HG02623 (cell line): ENCODE data around the gene ST3GAL3.

Experiments used
- ATAC-seq: cut with Tn5 transposase; IDR thresholded peaks from one replicate; pipeline ENCODE4 v1.9.1; 2021; ENCODE audit warnings: moderate library complexity; ENCODE audit not compliant: unreplicated experiment

The ST3GAL3 gene

DNA sequence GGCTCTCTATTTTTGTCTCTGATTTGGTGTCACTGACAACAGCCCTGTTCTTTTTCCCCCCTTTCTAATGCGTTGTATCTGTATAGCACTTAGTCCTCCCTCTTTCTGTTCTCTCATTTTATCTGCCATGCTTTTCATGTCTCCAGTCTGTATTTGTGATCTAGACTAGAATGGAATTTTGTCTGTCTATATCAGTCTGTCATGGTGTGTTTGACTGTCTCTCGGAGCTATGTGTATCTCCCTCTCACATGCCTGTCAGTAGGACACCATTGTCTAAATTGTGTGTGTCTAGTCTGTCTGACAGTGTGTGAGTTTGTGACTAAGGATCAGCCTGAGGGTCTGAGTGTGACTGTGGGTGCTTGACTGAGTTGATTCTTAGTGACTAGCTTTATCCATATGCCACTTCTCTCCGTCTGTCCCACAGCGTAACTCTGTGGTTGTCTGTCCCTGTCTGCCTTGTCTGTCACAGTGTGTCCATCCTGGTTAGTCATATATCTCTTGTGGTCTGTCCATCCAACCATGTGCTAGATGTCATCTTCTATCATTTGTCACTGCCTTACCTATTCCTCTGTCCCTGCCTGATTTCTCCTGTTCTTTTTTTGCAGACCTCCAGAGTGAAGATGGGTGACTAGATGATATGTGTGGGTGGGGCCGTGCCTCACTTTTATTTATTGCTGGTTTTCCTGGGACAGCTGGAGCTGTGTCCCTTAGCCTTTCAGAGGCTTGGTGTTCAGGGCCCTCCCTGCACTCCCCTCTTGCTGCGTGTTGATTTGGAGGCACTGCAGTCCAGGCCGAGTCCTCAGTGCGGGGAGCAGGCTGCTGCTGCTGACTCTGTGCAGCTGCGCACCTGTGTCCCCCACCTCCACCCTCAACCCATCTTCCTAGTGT is 270.3 kb downstream of the ST3GAL3 start:
- ATAC-seq, result no peak

DNA sequence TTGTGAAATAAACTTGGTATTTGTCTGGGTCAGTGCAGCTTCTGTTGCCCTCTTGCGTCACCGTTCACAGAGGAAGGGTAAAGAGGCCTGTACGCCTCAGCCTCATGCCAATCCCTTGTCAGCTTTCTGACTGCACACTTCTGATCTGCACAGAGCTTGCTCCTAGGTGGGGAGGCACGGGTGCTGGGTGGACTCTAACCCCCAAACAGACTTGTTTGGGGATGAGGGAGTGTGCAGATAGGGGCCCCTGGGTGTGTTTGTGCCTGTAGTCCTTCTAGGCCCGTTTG is 270.9 kb downstream of the ST3GAL3 start:
- ATAC-seq, result no peak

DNA sequence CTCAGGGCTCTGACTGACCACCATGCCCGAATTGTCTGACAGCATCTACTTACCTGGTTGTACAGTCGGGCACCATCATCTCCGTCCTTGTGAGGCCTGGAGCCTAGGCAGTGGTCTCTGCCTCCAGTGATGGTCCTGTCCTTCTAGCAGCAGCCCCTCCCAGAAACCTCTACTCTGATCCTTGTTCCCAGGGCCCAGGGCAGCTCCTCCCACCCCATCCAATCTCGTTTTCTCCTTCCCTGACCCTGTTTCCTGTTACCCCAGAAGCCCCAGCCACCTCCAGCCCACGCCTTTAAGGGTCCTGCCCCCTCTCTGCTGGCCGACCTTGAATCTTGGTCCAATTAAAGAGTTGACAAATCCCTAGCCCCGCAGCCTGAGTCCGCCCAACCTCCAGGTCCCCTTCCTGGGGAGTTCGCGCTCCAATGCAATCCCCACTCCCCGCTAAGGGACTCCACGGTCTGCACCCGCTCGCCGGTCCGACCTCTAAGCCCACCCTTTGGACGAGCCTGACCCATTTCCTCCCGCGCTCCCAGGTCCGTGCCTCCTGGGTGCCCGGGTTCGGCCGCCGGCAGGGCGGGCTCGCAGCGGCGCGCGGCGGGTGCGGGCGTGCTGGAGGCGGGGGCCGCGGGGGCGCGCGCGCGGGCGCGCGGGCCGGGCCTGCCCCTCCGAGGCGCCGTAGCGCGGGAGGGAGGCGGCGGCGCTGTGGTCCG is 271.4 kb downstream of the ST3GAL3 start, which contains the start of gene B4GALT2:
B4GALT2 (plus strand) TSS at position 660 of the 710 bp plus-strand sequence. CDS start 1,951 bp downstream, outside the sequence.
- no peak for ATAC-seq

DNA sequence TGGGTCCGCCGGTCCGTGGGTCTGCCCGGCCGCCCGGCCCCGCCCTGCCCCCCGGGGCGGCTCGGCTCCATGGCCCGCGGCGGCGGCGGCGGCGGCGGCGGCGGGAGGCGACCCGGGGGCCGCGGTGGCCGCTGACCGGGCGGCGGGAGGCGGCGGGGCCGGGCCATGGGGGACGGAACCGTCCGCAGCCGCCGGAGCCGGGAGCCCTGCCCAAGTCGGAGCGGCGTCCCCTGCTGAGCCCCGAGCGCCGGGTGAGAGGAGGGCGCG is 271.9 kb downstream of the ST3GAL3 start:
- no peak for ATAC-seq

DNA sequence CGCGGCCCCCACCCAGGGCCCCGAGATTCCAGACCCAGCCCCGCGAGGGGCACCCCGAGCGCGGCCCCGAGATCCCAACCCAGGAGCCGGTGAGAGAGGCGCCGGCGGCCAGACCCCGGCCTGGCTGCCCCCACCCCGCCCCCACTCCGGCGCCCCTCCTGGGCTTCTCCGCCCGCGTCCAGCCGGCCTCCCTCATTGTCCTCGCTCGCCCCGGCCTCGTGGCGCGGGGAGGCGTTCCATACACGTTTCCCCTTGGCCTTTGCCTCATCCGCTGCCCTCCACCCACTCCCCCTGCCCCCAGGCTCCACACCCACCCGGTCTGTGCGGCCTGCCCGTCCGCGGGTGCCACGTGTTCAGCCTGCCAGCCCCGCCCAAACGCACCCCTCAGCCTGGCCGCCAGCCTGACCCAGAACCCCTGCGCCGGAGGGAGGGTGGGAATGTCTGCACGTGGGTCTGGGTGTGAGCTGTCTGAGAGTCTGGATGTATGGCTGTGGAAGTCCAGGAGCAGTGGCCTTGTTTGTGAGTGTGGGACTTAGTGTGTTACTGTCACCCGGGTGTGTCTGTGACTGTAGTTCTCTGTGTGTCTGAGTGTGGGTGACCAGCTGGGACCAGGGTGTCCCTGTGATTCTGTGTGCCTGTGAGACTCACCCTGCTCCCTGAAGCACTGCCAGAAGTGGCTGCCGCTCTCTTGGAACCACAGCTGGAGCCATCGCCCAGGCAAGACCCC is 272.4 kb downstream of the ST3GAL3 start:
- no peak for ATAC-seq

DNA sequence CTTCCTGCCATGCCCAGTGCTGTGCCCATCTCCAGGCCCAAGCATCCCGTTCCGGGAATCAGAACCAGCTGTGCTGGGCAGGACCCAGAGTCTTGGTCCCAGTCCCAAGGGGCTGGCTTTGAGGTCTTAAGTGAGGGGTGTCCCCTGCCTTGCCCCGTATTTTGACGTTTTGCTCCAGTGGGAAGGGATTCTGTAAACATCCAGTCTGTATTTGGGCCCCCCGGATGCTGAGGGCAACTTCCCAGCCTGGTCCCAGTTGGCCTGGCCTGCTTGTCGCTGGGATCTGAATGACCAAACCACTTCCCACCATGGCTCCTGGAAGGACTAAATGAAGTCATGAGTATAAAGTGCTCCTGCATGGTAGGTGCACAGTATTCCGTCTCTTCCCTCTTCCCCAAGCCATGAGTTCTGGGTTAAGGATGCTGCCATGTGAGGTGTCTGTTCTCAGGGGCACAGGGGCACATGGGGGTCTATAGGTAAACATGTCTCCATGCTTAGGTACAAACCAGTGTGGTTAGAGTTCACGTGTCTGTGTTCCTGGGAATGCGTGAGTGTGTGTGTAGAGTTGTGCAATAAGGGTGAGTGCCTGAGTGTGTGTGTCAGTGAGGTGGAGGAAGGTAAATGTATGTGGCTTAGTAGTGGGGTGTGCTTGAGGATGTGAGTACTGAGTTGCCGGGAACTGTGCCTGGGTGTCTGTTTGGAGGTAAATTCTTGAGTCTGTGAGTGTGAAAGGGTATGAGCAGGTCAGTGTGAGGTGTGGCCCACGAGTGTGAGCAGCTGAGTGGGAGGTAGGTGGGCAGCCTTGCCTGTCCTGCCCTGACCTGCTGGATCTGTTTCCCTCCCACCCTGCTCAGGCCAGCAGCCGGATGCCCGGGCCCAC is 273.2 kb downstream of the ST3GAL3 start:
- ATAC-seq, result no peak
